ENCODE data around the gene ATP10B. TPM values are rescaled to one million over a fixed set of nuclear protein-coding genes. Genes with fewer than 3 reads are reported as not detected.

The ATP10B gene
- total RNA-seq, 1 donor from 2014 or later: 2.4 TPM

- FAIRE-seq (no peak), DNase-seq (ENCODE audit: low spot score in 2 of 2) (no peak)
Measured at GRCh38 chr5:160523502-160524163, 328.4 kb downstream of the ATP10B start.

GRCh38 chr5:160521392-160521663 is 330.7 kb downstream of the ATP10B start:
- FAIRE-seq (no peak), DNase-seq (ENCODE audit: low spot score in 2 of 2) (no peak)

- no peak for DNase-seq (ENCODE audit: low spot score in 2 of 2)
- FAIRE-seq: no peak
Measured at GRCh38 chr5:160520609-160521391, 331.2 kb downstream of the ATP10B start.

GRCh38 chr5:160516696-160517530 is 335.1 kb downstream of the ATP10B start:
- FAIRE-seq (no peak), DNase-seq (ENCODE audit: low spot score in 2 of 2) (no peak)

- DNase-seq (ENCODE audit: low spot score in 2 of 2) (no peak), FAIRE-seq (no peak)
Measured at GRCh38 chr5:160514866-160515265, 337.1 kb downstream of the ATP10B start.

- FAIRE-seq: no peak
Measured at GRCh38 chr5:160514191-160514590, 337.8 kb downstream of the ATP10B start.

GRCh38 chr5:160513485-160513884 is 338.5 kb downstream of the ATP10B start:
- no peak for FAIRE-seq

More at GRCh38 chr5:160514191-160514590, 337.8 kb downstream of the ATP10B start:
- no peak for DNase-seq (ENCODE audit: low spot score in 2 of 2)

More at GRCh38 chr5:160513485-160513884, 338.5 kb downstream of the ATP10B start:
- no peak for DNase-seq (ENCODE audit: low spot score in 2 of 2)

Data from frontal cortex (tissue), 4 donors.